ENCODE data around the gene MAP2.

DNA sequence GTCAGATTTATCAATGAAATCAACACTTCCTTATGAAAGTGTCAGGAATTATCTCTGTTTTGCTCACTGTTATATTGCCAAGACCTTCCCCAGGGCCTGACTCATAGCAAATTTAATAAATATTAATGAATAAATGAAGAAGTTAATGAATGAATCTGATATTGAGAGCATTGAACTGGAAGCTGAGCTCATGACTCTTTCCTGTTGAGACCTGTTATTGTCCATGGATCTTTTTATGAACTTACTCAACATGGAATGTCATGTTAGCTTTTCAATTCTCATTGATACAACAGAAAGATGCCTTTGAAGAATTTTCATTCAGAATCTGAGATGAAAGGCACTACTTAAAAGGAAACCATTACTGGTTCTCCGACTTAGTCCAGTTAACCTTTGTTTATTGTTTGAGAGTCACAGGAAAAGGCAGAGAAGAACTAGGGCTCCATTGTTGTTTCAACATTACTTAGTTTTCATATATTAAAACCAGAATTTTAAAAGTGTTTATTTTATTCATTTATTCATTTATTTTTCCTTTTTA lies 257.4 kb downstream of the MAP2 start:
- TF ChIP-seq BHLHE40 (IDR thresholded peaks at IDR 0.05; ENCODE audit: borderline replicate concordance) (no peak), ZNF384 (IDR thresholded peaks at IDR 0.05) (no peak), FOXM1 (IDR thresholded peaks at IDR 0.05; ENCODE audit: borderline replicate concordance) (no peak), SUZ12 (IDR thresholded peaks at IDR 0.05) (no peak), SP1 (IDR thresholded peaks at IDR 0.05) (no peak), FOXA1 (IDR thresholded peaks at IDR 0.05) (no peak), ELF4 (IDR thresholded peaks at IDR 0.05) (no peak), FOXK2 (IDR thresholded peaks at IDR 0.05) (no peak), L3MBTL2 (conservative IDR thresholded peaks at IDR 0.05) (no peak)
